NCI-H82 treated with DMSO at 0.1 percent for 48 hours (cell line): ENCODE data around the gene SAFB.
A peak's percentile ranks its signal among the peaks of the same experiment; 100 is the strongest.

Experiments
- DNase-seq: peaks from one replicate; lab custom pipeline; 2025; ENCODE audit not compliant: unreplicated experiment; lab: John Stamatoyannopoulos, UW

The SAFB gene

GRCh38 chr19:5664515-5664914 is 41.6 kb downstream of the SAFB start:
- no peak for DNase-seq

GRCh38 chr19:5665781-5666513 is 43.1 kb downstream of the SAFB start:
- DNase-seq: no peak

GRCh38 chr19:5666921-5667610 is 44.2 kb downstream of the SAFB start:
- DNase-seq: no peak

GRCh38 chr19:5667751-5668271 is 44.9 kb downstream of the SAFB start:
- peak; percentile 1 for DNase-seq

- DNase-seq: no peak
Measured at GRCh38 chr19:5669212-5669611, 46.3 kb downstream of the SAFB start.

GRCh38 chr19:5671600-5671999 is 48.7 kb downstream of the SAFB start:
- no peak for DNase-seq

- no peak for DNase-seq
Measured at GRCh38 chr19:5672708-5673459, 50.0 kb downstream of the SAFB start.

GRCh38 chr19:5673752-5674151 is 50.9 kb downstream of the SAFB start:
- no peak for DNase-seq

GRCh38 chr19:5674714-5675113 is 51.8 kb downstream of the SAFB start:
- no peak for DNase-seq

- DNase-seq: no peak
Measured at GRCh38 chr19:5676105-5676771, 53.4 kb downstream of the SAFB start.

GRCh38 chr19:5676772-5677105 is 53.9 kb downstream of the SAFB start:
- no peak for DNase-seq

GRCh38 chr19:5677136-5677535 is 54.3 kb downstream of the SAFB start:
- DNase-seq: no peak

GRCh38 chr19:5677580-5677979 is 54.7 kb downstream of the SAFB start:
- DNase-seq: no peak

- DNase-seq: no peak
Measured at GRCh38 chr19:5678071-5678718, 55.3 kb downstream of the SAFB start.

- DNase-seq: no peak
Measured at GRCh38 chr19:5679289-5680083, 56.6 kb downstream of the SAFB start.

GRCh38 chr19:5680084-5680436 is 57.2 kb downstream of the SAFB start:
- DNase-seq: no peak

- peak; percentile 94 for DNase-seq
Measured at GRCh38 chr19:5680437-5681368, 57.8 kb downstream of the SAFB start, which contains the start of the genes HSD11B1L and MICOS13. TSS of gene HSD11B1L (plus strand) at chr19:5681027. CDS start at chr19:5684833, 3,806 bp downstream. TSS of gene MICOS13 (minus strand) at chr19:5680516. CDS start at chr19:5680486, 30 bp downstream.

GRCh38 chr19:5681391-5682106 is 58.7 kb downstream of the SAFB start:
- DNase-seq: no peak
